ENCODE data around the gene MRTFA.

DNA sequence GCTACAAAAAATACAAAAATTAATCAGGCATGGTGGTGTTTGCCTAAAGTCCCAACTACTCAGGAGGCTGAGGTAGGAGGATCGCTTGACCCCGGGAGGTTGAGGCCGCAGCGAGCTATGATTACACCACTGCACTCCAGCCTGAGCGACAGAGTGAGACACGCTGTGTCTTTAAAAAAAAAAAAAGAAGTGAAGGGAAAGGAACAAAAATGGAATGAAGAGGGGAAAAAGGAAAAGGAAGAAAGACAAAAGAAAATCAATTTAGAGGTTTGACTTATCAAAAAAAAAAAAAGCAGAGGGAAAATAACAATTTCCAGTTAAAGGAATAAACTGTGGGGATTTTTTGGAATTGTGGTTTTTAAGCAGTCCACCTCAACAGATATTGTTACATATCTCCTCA is 36.8 kb downstream of the MRTFA start:
- TF ChIP-seq POLR2AphosphoS5 (IDR thresholded peaks at IDR 0.05): no peak
- TF ChIP-seq, protein P1, sequence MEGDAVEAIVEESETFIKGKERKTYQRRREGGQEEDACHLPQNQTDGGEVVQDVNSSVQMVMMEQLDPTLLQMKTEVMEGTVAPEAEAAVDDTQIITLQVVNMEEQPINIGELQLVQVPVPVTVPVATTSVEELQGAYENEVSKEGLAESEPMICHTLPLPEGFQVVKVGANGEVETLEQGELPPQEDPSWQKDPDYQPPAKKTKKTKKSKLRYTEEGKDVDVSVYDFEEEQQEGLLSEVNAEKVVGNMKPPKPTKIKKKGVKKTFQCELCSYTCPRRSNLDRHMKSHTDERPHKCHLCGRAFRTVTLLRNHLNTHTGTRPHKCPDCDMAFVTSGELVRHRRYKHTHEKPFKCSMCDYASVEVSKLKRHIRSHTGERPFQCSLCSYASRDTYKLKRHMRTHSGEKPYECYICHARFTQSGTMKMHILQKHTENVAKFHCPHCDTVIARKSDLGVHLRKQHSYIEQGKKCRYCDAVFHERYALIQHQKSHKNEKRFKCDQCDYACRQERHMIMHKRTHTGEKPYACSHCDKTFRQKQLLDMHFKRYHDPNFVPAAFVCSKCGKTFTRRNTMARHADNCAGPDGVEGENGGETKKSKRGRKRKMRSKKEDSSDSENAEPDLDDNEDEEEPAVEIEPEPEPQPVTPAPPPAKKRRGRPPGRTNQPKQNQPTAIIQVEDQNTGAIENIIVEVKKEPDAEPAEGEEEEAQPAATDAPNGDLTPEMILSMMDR (IDR thresholded peaks at IDR 0.05): no peak
- TF ChIP-seq EP300 (IDR thresholded peaks at IDR 0.05; ENCODE audit: low read depth): no peak
